ENCODE results near the gene GJB3. TPM values are rescaled to one million over a fixed set of nuclear protein-coding genes. Genes with fewer than 3 reads are reported as not detected.

The GJB3 gene
- polyA plus RNA-seq, 1 donor (not counting 4 experiments of a cell fraction or from before 2014, with no cell fraction given) = 133 TPM

- H3K4me2 ChIP-seq (ENCODE audit: control insufficient read depth, extremely low read depth, insufficient read depth, low read depth, low read length) = no peak overlapping the region
- H3K4me3 ChIP-seq (ENCODE audit: control insufficient read depth in 2 of 3, extremely low read depth in 1 of 3, insufficient read depth in 2 of 3, low read depth in 1 of 3, low read length in 3 of 3) = no peak overlapping the region
- no peaks in the 10 kb centered on the region for H3K36me3 ChIP-seq (ENCODE audit: control insufficient read depth in 2 of 2, extremely low read depth in 1 of 2, insufficient read depth in 2 of 2, low read length in 2 of 2)
- no peak overlapping the region for H2AFZ ChIP-seq (ENCODE audit: control insufficient read depth, low read length)
- no peak overlapping the region for H3K9ac ChIP-seq (ENCODE audit: control insufficient read depth, extremely low read depth, insufficient read depth, low read length)
- no peaks in the 10 kb centered on the region for H3K79me2 ChIP-seq (ENCODE audit: control insufficient read depth, insufficient read depth, low read length)
- no peaks in the 10 kb centered on the region for H3K27me3 ChIP-seq (ENCODE audit: control insufficient read depth, extremely low read depth, insufficient read depth, low read length)
- H3K9me3 ChIP-seq (ENCODE audit: control insufficient read depth, low read depth, low read length) = peaks cover 1% of the 10 kb centered on the region
- no peak overlapping the region for H3K27ac ChIP-seq (ENCODE audit: control insufficient read depth, insufficient read depth, low read length)
- no peak for TF ChIP-seq EZH2 (IDR thresholded peaks at IDR 0.05; ENCODE audit: low read length)
- no peak for TF ChIP-seq CTCF (optimal IDR thresholded peaks at IDR 0.05 in 1 of 3, IDR thresholded peaks at IDR 0.05 in 1 of 3, conservative IDR thresholded peaks at IDR 0.05 in 1 of 3; ENCODE audit: extremely low read depth in 1 of 3, insufficient read depth in 2 of 3, low read length in 3 of 3)
- dilution Hi-C loops (cut with MboI; ENCODE audit: extremely low pct_ligation_motif_present, low sequenced_read_pairs) = no loop called here
- no peaks in the 10 kb centered on the region for H3K9me1 ChIP-seq (ENCODE audit: control insufficient read depth, extremely low read depth, insufficient read depth, low read length)
- DNase-seq (ENCODE audit: low read depth, low spot score) = no peak
- no peaks in the 10 kb centered on the region for H4K20me1 ChIP-seq (ENCODE audit: control insufficient read depth, extremely low read depth, insufficient read depth, low read length)
- no peaks in the 10 kb centered on the region for H3K4me1 ChIP-seq (ENCODE audit: control insufficient read depth, extremely low read depth, insufficient read depth, low read length)
- FAIRE-seq = no peak
Observed at GRCh38 chr1:34747638-34747941, 33.4 kb upstream of the GJB3 start.

- FAIRE-seq (no peak), DNase-seq (ENCODE audit: low read depth, low spot score) (no peak)
- H3K79me2 ChIP-seq (ENCODE audit: control insufficient read depth, insufficient read depth, low read length) = peaks cover 4% of the 10 kb centered on the region
- dilution Hi-C loops (cut with MboI; ENCODE audit: extremely low pct_ligation_motif_present, low sequenced_read_pairs) = no loop called here
- no peaks in the 10 kb centered on the region for H3K9me1 ChIP-seq (ENCODE audit: control insufficient read depth, extremely low read depth, insufficient read depth, low read length)
- no peaks in the 10 kb centered on the region for H3K36me3 ChIP-seq (ENCODE audit: control insufficient read depth in 2 of 2, extremely low read depth in 1 of 2, insufficient read depth in 2 of 2, low read length in 2 of 2)
- no peaks in the 10 kb centered on the region for H3K27me3 ChIP-seq (ENCODE audit: control insufficient read depth, extremely low read depth, insufficient read depth, low read length)
- no peak overlapping the region for H3K4me2 ChIP-seq (ENCODE audit: control insufficient read depth, extremely low read depth, insufficient read depth, low read depth, low read length)
- H4K20me1 ChIP-seq (ENCODE audit: control insufficient read depth, extremely low read depth, insufficient read depth, low read length) = no peaks in the 10 kb centered on the region
- H3K27ac ChIP-seq (ENCODE audit: control insufficient read depth, insufficient read depth, low read length) = no peak overlapping the region
- no peak overlapping the region for H3K4me3 ChIP-seq (ENCODE audit: control insufficient read depth in 2 of 3, extremely low read depth in 1 of 3, insufficient read depth in 2 of 3, low read depth in 1 of 3, low read length in 3 of 3)
- peaks cover 16% of the 10 kb centered on the region for H3K4me1 ChIP-seq (ENCODE audit: control insufficient read depth, extremely low read depth, insufficient read depth, low read length)
- H3K9me3 ChIP-seq (ENCODE audit: control insufficient read depth, low read depth, low read length) = peaks cover 5% of the 10 kb centered on the region
- H2AFZ ChIP-seq (ENCODE audit: control insufficient read depth, low read length) = no peak overlapping the region
- H3K9ac ChIP-seq (ENCODE audit: control insufficient read depth, extremely low read depth, insufficient read depth, low read length) = no peak overlapping the region
- TF ChIP-seq EZH2 (IDR thresholded peaks at IDR 0.05; ENCODE audit: low read length) (no peak), CTCF (optimal IDR thresholded peaks at IDR 0.05 in 1 of 3, IDR thresholded peaks at IDR 0.05 in 1 of 3, conservative IDR thresholded peaks at IDR 0.05 in 1 of 3; ENCODE audit: extremely low read depth in 1 of 3, insufficient read depth in 2 of 3, low read length in 3 of 3) (no peak)
Observed at GRCh38 chr1:34749992-34750391, 31.0 kb upstream of the GJB3 start.

All from keratinocyte (primary cell).